Measurements from ENCODE around the gene RLN3. TPM values are rescaled to one million over a fixed set of nuclear protein-coding genes. Genes with fewer than 3 reads are reported as not detected.

The RLN3 gene
- total and polyA plus RNA-seq, 9 of the 15 experiments (the other 6 are each of a cell fraction or from before 2014, with no cell fraction given) = 0.31 to 1.2 (median 0.71) TPM; not detected in 6

GRCh38 chr19:14048443-14049153 is 20.6 kb downstream of the RLN3 start:
- Histone ChIP-seq H3K4me1 (replicated peaks in 1 of 2; ENCODE audit: control insufficient read depth in 2 of 2, insufficient read depth in 2 of 2, low read length in 2 of 2) (peaks cover 0 to 16% of the 10 kb centered on the region in 2 experiments; a peak in 2 of 5 replicates), H3K36me3 (ENCODE audit: control insufficient read depth, insufficient read depth, low read length) (peaks cover 27% of the 10 kb centered on the region; the same call in 2 of the 3 replicates), H3K27ac (ENCODE audit: extremely low read depth, low read depth, low read length) (no peak overlapping the region), H3K79me2 (ENCODE audit: control insufficient read depth, insufficient read depth, low read length) (no peaks in the 10 kb centered on the region), H3K27me3 (ENCODE audit: control insufficient read depth in 2 of 2, insufficient read depth in 2 of 2, low read length in 2 of 2) (no peaks in the 10 kb centered on the region), H3K4me2 (ENCODE audit: insufficient read depth, low read length) (no peak overlapping the region), H3K9me3 (replicated peaks; ENCODE audit: control insufficient read depth, insufficient read depth, low read depth, low read length) (peaks cover 4% of the 10 kb centered on the region), H4K20me1 (replicated peaks; ENCODE audit: control insufficient read depth, insufficient read depth, low read length) (no peaks in the 10 kb centered on the region), H3K9me1 (ENCODE audit: control insufficient read depth, insufficient read depth, low read length) (no peaks in the 10 kb centered on the region), H3K9ac (ENCODE audit: insufficient read depth in 1 of 2, low read depth in 2 of 2, low read length in 2 of 2) (0 out of 4 replicates have a peak overlapping the region, but pooled peaks of 1 of the 2 experiments have one; percentile 58), H2AFZ (ENCODE audit: low read depth, low read length) (no peak overlapping the region), H3K4me3 (no peak overlapping the region)
- no TSS peak for BruUV-seq (replicated peaks)
- ChIA-PET POLR2A (interaction anchor here (0.8 kb wide), 1 partner anchor 87 kb away, joined by 3 read pairs; no protein-coding TSS in a partner anchor), CTCF (ENCODE audit: low intra/inter-chr PET ratio) (interaction anchor here (0.7 to 1.1 kb wide), 2 partner anchors 24 to 168 kb away, joined by 3 to 4 read pairs; partner anchors contain the start of gene MISP3)
- intact Hi-C loops (cut with micrococcal nuclease) = no loop called here
- peak; percentile 77 to 86 (median 78) for DNase-seq (ENCODE audit: extremely low read depth in 1 of 4, low spot score in 3 of 4)
- ATAC-seq = peak; percentile 94
- FAIRE-seq = peak; percentile 88
- 70% methylated on average over 8 of the region's 8 CpGs for WGBS (ENCODE audit: insufficient coverage, low coverage, missing lambda C conversion rate)
- in situ Hi-C loops (cut with MboI) = no loop called here
- TF ChIP-seq CHAMP1 (IDR thresholded peaks at IDR 0.05) (0 out of 2 replicates have a peak, but pooled peaks have one; percentile 51), MCM7 (IDR thresholded peaks at IDR 0.05) (no peak), ZNF561 (CRISPR knock-in tag; conservative IDR thresholded peaks at IDR 0.05) (no peak), ZBTB33 (CRISPR knock-in tag; IDR thresholded peaks at IDR 0.05) (no peak), JUND (IDR thresholded peaks at IDR 0.05; ENCODE audit: borderline replicate concordance, low read depth, low read length) (peak; percentile 33; the same call in 1 of the 2 replicates), JUND (tag; IDR thresholded peaks at IDR 0.05; ENCODE audit: borderline replicate concordance, low read depth, low read length) (no peak; the same call in 2 of the 3 replicates), XRCC5 (IDR thresholded peaks at IDR 0.05; ENCODE audit: low read depth, low read length) (0 out of 2 replicates have a peak, but pooled peaks have one; percentile 36), SMARCE1 (IDR thresholded peaks at IDR 0.05) (0 out of 2 replicates have a peak, but pooled peaks have one; percentile 26), MAZ (CRISPR knock-in tag; conservative IDR thresholded peaks at IDR 0.05 in 1 of 2, IDR thresholded peaks at IDR 0.05 in 1 of 2) (0 out of 4 replicates have a peak, but pooled peaks of 1 of the 2 experiments have one; percentile 24), RB1 (IDR thresholded peaks at IDR 0.05; ENCODE audit: low read depth) (peak; percentile 28; the same call in 1 of the 2 replicates), SRSF1 (IDR thresholded peaks at IDR 0.05; ENCODE audit: low read depth, low read length) (no peak), PCBP2 (IDR thresholded peaks at IDR 0.05; ENCODE audit: low read depth, low read length, poor library complexity, severe bottlenecking) (no peak), NR3C1 (CRISPR knock-in tag; IDR thresholded peaks at IDR 0.05) (no peak), SLC30A9 (CRISPR knock-in tag; IDR thresholded peaks at IDR 0.05) (no peak), ZBTB12 (CRISPR knock-in tag; IDR thresholded peaks at IDR 0.05) (no peak)

All from K562 (cell line).